NCI-H510A treated with DMSO at 0.1 percent for 48 hours (cell line): Measurements from ENCODE around the gene NPC1.

ENCODE experiments used
- DNase-seq: peaks from one replicate; lab custom pipeline; 2025; lab: John Stamatoyannopoulos, UW

Gene NPC1

GRCh38 chr18:23548275-23548674 is 38.0 kb downstream of the NPC1 start:
- DNase-seq: no peak

DNA sequence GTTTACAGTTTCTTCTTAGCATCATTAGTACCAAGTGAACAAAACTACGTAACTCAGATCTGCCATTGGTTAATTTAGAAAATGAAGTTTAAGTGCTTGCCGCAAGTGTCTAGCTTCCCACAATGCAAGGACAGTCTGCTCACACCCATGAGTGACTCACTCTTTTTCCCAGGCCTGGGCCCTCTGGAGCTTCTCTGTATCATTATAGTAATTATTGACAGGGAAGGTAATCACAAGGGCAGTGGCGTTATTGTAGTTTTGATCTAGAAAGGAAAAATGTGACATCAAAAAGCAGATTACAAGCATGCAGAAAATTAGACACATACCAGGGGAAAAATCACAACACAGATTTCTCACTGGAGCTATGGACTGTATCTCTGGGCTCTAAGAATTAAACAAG is 38.5 kb downstream of the NPC1 start:
- DNase-seq: no peak

DNA sequence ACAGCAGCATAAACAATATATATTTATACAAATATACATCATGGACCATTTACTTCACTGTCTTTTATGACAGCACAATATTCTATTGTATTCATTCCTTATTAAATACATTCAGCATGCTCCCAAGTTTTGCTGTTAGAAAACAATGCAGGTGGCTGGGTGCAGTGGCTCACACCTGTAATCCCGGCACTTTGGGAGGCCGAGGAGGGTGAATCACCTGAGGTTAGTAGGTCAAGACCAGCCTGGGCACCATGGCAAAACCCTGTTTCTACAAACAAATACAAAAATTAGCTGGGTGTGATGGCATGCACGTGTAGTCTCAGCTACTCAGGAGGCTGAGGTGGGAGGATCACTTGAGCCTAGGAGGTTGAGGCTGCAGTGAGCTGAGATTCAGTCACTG is 39.0 kb downstream of the NPC1 start:
- DNase-seq: no peak

- no peak for DNase-seq
Measured at GRCh38 chr18:23545247-23545789, 41.0 kb downstream of the NPC1 start.

- DNase-seq: no peak
Measured at GRCh38 chr18:23542461-23542860, 43.8 kb downstream of the NPC1 start.

DNA sequence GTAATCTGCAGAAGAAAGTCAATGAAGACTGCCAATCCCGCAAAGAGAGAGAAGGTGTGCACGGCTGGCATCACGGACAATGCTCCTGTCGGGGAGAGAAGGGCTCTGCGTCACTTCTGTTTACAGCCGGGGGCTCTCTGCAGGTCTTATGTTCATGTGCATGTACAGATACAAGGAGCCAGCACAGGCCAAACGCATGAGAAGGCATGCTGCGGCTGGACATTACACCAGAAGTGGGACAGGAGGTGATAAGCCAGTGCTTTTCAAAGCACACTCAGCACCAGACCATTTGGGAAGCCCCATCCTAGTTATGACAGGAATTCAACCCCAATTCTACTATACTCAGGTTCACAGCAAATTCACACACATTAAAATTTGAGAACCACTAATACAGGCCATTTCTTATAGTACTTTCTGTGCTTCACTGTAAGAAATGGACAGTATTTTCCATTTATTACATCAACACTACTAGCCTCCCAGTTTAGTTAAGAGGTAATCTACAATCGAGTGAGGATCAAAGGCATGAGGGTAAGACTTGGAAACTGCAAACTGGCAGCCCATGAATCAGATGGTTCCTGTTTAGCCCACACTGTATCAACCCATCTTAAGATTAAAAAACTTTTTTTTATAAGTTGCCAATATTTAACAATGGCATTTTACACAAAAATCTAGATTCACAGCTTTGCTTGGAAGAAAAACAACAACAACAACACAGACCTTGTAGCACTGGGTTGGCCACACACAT is 44.8 kb downstream of the NPC1 start:
- no peak for DNase-seq

- no peak for DNase-seq
Measured at GRCh38 chr18:23540867-23541266, 45.4 kb downstream of the NPC1 start.

DNA sequence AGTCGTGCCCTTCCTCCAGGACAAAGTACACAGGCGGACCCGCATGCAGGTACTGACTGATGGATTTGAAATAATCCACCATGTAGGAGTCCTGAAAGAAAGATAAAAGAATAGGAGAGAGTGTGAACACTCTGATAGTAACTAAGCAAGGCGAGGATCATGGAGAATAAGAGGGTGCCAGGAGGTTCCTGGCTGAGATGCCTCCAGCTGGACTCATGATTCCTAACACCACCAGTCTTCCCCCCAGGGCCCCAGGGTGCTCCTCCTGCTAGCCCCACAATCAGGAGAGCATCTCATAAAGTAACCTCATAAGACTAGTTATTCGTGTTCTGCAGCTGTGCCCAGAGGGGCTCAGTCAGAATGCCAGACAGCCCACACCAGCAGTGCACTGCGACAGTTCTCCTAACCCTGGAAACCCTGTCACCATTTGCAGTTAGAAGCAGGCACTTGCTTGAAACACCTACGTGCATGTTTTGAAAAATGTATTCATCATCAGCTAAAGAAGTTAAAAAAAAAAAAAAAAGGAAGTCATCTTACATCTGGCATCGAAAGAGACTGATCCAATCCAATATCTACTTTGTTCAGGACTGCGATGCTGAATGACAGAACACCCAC is 46.3 kb downstream of the NPC1 start:
- no peak for DNase-seq

DNA sequence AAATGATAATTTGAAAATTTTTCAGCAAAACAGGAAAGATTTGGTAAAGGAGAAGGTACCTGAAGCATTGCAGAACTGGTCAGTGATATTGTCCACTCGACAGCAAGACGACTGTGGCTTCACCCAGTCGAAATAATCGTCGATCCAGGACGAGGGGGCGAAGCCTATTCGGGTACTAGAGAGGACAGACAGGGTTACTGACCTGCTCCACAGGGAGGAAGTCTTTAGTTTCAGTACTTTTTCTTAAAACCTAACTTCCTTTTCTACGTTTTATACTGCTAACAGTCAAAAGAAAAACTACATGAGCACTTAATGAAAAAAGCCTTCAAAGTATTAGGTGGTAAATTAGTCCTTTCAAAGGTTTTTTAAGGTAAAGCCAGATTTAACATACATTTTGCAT is 47.0 kb downstream of the NPC1 start:
- DNase-seq: no peak

GRCh38 chr18:23538870-23539269 is 47.4 kb downstream of the NPC1 start:
- no peak for DNase-seq

GRCh38 chr18:23538001-23538400 is 48.3 kb downstream of the NPC1 start:
- no peak for DNase-seq

- DNase-seq: no peak
Measured at GRCh38 chr18:23537274-23537673, 49.0 kb downstream of the NPC1 start.

- no peak for DNase-seq
Measured at GRCh38 chr18:23536204-23536603, 50.1 kb downstream of the NPC1 start.

GRCh38 chr18:23534276-23534675 is 52.0 kb downstream of the NPC1 start:
- DNase-seq: no peak

DNA sequence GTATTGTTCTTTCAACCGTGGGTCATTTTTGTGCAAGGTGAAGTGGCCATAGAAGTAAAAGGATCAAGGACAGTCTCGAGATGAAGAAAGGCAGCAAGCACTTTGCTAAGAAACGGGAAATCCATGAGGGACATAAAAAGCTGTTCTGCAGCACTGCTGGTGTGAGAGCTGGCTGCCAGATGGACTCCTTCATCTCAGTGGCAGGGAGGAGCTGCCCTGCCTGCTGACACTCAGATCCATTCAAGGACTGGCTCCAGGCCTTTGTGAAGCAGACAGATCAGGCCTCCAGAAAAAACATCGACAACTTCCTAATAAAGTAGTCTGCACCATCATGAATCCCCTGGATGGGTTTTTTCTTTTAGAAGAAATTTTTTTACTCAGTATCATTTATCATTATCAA is 53.5 kb downstream of the NPC1 start:
- DNase-seq: no peak

DNA sequence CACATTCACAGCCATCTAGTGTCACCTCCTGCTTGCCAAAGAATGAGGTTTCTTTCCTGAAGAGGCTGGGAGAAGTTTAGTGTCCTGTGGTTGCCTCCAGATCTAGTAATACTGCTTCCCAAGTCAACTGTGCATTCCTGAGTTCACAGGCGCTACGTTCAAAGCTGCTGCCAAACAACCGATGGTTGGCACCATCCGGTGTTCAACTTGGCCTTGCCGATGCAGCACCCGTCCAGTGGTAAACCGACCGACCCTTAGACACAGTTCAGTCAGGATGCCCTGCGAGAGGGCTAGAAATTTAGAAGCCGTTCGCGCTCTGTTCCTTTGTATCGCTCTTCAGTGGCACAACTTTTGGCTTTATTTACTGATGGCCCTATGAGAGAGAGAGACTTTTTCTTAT is 54.4 kb downstream of the NPC1 start:
- no peak for DNase-seq

GRCh38 chr18:23530195-23530594 is 56.1 kb downstream of the NPC1 start:
- DNase-seq: no peak

DNA sequence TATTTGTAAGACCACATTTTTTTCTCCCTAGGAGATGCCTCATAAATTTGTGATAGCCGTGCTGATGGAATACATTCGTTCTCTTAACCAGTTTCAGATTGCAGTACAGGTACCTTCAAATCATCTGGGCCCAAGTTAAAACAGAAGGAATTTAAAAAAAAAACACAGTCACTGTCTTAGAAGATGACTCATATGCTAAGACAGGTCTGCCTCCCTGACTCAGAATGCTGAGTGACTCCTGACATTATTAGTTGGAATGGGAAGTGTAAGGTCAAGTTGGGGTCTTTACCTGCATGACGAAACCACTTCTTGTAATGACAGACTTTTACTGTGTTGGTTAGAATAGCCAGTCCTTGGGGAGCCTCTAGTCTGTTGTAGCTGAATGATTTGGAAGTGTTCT is 56.7 kb downstream of the NPC1 start:
- DNase-seq: no peak

- no peak for DNase-seq
Measured at GRCh38 chr18:23528580-23529472, 57.5 kb downstream of the NPC1 start.

DNA sequence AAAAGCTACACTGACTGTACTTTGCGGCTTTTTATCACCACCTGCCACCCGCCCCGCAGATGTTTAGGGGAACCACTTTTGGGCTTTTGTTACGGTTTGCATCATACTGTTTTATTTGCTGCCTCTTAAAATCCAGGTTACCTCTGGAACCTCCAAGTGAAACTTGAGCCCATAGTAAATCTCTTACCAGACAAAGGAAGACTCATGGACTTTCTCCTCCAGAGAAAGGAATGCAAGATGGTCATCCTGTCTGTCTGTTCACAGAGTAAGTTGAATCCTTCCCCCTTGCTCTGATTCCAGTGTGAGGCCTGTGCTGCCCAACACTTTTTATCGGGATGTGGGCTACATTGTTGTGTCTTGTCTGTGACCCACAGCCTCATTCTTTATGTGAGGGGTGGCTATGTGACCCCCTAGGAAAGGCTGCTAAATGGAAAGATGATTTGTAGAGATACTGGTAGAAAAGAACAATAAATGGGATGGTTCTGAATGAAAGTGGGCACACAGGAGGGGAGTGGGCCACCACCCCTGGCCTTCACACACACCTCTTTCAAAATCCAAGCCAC is 59.7 kb downstream of the NPC1 start:
- DNase-seq: no peak

GRCh38 chr18:23524213-23524707 is 62.0 kb downstream of the NPC1 start:
- DNase-seq: no peak
